Measurements from ENCODE around the gene LCOR.

- TF ChIP-seq, protein P1, sequence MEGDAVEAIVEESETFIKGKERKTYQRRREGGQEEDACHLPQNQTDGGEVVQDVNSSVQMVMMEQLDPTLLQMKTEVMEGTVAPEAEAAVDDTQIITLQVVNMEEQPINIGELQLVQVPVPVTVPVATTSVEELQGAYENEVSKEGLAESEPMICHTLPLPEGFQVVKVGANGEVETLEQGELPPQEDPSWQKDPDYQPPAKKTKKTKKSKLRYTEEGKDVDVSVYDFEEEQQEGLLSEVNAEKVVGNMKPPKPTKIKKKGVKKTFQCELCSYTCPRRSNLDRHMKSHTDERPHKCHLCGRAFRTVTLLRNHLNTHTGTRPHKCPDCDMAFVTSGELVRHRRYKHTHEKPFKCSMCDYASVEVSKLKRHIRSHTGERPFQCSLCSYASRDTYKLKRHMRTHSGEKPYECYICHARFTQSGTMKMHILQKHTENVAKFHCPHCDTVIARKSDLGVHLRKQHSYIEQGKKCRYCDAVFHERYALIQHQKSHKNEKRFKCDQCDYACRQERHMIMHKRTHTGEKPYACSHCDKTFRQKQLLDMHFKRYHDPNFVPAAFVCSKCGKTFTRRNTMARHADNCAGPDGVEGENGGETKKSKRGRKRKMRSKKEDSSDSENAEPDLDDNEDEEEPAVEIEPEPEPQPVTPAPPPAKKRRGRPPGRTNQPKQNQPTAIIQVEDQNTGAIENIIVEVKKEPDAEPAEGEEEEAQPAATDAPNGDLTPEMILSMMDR (conservative IDR thresholded peaks at IDR 0.05), result no peak
- TF ChIP-seq ZFX (IDR thresholded peaks at IDR 0.05), result no peak
Observed at GRCh38 chr10:97043563-97043855, 211.4 kb downstream of the LCOR start.
